Measurements from ENCODE around the gene MAP10.
A peak's percentile ranks its signal among the peaks of the same experiment; 100 is the strongest.
"Not testable (repeated sequence)": the region's sequence is repeated elsewhere in the genome, so short reads cannot be mapped to it uniquely, and the experiment has no call there.

The MAP10 gene
- 0.44 to 6.4 (median 2.5) reads per million in 17 experiments for total RNA-seq

- peak; percentile 72 to 93 (median 85) for DNase-seq
Observed at GRCh38 chr1:232805269-232806185, at the start of gene MAP10. Gene MAP10 (plus strand): TSS chr1:232805416. CDS start chr1:232805450, 34 bp downstream.

DNA sequence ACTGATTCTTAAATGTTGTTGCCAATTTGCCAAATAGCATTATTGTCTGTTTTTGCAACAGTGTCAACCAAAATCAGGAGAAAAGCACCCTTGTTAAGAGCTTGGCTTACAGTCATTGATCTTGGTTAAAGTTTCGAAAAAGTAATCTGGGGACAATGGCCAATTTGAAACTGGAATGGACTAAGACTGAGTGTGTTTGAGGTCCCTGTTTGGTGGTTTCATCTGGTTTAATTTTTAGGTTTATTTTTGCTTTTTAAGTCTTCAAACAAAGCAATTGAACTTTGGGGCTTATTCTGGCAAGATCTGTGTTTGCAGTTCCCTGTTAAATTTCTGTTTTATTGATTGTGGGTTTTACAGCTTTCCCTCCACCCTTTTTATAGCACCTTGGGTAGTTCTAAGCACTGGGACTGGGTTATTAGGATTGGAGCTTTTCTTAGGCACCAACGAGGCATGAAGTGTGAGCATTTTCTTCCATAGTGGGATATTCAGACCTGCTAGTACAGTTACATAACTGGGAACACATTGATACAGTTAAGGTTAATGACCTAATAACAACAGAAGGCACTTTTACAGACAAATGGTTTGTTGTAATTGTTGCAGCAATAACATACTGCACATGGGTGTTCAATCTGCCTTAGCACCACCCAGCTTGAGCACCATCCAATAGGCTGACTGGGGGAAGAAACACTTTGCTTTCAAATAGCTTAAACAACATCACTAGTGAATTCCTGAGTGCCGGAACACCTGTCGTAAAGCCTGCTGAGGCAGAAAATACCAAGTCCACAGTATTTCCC, 40.6 kb upstream of the MAP10 start:
- DNase-seq, result no peak

GRCh38 chr1:232765542-232765941, 39.7 kb upstream of the MAP10 start:
- peak in 2 of 4 experiments; percentile 30 to 36 for DNase-seq

DNA sequence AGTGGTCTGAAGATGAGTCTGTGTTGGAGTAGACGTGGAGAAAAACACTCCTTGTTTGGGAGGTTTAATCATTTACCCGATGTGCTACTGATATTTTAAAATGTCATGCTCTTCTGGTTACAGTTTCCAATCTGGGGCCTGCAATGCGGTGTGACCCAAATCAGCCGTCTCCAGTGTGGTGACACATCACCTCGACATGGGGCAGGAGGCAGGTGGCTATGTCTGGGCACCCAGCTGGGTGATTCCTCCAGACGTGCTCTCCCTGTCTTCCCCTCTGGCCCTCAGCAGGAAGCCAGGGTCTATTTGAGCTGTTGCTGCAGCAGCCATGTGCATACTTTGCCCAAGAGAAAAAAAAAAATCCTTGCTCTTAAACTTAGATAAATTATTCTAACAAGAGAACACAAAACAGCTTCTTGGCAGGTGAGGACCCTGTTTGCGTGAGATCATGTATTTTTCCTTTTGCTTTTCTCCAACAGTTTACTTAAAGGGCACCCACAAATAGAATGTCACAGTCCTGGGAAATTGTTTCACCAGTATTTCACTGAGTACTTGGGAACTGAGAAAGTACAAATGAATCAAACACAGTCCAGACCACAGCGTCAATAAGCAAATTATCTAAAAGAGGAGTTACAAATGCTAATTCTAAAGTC, 38.9 kb upstream of the MAP10 start:
- no peak for DNase-seq

DNA sequence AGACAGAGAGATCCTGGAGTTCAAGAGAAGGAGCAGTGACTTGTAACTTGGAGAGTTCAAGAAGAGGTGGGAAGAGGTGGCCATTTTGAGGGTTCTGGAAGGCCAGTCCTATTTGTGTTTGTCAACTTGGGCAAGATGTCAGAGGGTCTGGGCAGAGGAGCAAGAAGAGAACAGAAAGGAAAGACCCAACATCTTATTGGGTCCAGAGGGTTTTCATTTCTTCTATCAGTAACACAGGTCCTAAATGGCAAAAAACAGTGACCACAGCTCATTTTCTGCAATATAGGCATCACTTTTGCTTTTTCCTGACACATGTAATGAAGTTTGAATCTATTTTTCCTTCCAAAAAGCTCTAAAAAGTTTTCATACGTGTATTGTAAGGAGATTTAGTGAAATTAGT, 38.3 kb upstream of the MAP10 start:
- DNase-seq, result no peak

- peak; percentile 63 to 86 (median 81) for DNase-seq
Observed at GRCh38 chr1:232767305-232768074, 37.7 kb upstream of the MAP10 start.

- DNase-seq, result no peak
Observed at GRCh38 chr1:232768793-232769192, 36.4 kb upstream of the MAP10 start.

DNA sequence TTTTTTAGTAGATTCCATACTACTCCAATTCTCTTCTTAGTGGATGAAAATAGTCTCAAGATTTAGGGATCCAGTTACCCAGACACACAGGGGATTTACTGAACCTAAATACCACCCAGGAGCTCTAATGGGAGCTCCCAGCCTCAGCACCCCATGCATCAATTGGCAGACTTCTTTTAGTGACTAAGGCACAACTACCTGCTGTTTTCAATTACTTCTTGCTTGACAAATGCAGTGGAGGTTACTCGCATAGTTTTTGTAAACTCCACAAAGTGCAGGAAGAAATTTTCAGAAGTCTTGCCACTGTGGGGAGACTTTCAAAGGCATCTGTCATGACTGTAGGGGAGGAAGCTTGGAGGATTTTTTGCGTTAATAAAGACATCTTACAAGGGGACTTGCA, 35.5 kb upstream of the MAP10 start:
- DNase-seq, result no peak

- DNase-seq, result no peak
Observed at GRCh38 chr1:232773752-232774151, 31.5 kb upstream of the MAP10 start.

GRCh38 chr1:232776526-232777106, 28.6 kb upstream of the MAP10 start:
- peak in 3 of 4 experiments; percentile 45 to 47 (median 47) for DNase-seq

DNA sequence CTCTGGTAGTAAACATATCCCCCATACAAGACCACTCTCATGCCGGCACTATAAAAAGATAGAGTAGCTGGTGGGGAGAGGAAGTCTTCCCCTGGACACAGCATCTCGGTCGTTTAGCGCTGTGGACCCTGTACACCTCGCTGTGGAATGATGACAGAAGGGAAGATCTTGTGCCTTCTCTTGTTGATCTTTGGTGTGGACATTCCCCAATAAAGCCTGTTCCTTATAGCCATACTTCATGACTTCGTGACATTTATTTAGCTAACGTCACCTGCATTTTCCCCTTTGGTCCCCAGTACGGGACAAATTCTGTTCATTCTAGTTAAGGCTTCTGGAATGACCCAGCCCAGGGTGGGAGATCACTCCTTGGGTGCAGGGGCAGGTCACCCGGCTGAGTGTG, 24.9 kb upstream of the MAP10 start:
- DNase-seq, result no peak

GRCh38 chr1:232784794-232785193, 20.4 kb upstream of the MAP10 start:
- DNase-seq, result no peak

DNA sequence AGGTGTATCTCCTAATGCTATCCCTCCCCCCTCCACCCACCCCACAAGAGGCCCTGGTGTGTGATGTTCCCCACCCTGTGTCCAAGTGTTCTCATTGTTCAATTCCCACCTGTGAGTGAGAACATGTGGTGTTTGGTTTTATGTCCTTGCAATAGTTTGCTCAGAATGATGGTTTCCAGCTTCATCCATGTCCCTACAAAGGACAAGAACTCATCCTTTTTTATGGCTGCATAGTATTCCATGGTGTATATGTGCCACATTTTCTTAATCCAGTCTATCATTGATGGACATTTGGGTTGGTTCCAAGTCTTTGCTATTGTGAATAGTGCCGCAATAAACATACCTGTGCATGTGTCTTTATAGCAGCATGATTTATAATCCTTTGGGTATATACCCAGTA, 19.6 kb upstream of the MAP10 start:
- not testable (repeated sequence) for DNase-seq

GRCh38 chr1:232786845-232787455, 18.3 kb upstream of the MAP10 start:
- DNase-seq, result peak in 1 of 4 experiments; percentile 15

- no peak for DNase-seq
Observed at GRCh38 chr1:232788235-232788872, 16.9 kb upstream of the MAP10 start.

DNA sequence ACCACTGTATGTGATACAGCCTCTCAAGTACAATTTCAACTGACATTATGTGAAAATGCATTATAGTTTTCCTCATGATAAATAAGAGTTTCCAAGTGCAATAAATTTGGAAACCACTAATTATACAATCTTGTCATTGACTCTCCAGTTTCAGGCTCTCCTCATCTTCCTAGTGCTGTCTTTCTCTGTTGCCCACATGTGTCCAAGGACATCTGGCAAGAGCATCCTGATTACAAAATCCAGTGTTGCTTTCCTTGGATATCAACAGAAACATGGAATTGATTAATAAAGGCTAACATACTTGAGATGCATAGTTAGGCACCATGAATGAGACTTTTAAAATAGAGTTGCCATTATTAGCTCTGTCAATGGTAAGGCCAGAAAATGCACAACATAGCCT, 15.6 kb upstream of the MAP10 start:
- DNase-seq, result no peak

- no peak for DNase-seq
Observed at GRCh38 chr1:232792949-232793348, 12.3 kb upstream of the MAP10 start.

DNA sequence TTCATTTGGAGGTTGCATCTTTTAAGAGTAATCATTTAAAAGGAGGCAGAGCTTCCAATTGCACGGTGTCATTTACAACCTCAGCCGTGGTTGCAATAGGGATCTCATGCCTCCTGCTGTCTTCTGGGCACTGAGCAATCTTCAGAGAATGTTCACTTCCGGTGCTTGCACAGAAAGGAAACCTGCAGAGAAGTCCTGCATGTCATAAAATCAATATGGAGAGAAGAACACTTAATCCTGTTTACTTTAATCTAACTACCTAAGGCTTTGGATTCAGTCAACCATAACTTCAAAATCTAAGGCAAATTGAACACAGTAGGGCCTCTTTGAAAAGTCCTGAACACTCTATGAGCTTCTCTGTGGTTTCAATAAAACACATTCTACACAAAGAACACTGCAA, 11.3 kb upstream of the MAP10 start:
- peak; percentile 5 to 45 (median 40) for DNase-seq

- DNase-seq, result no peak
Observed at GRCh38 chr1:232795497-232796053, 9.6 kb upstream of the MAP10 start.

DNA sequence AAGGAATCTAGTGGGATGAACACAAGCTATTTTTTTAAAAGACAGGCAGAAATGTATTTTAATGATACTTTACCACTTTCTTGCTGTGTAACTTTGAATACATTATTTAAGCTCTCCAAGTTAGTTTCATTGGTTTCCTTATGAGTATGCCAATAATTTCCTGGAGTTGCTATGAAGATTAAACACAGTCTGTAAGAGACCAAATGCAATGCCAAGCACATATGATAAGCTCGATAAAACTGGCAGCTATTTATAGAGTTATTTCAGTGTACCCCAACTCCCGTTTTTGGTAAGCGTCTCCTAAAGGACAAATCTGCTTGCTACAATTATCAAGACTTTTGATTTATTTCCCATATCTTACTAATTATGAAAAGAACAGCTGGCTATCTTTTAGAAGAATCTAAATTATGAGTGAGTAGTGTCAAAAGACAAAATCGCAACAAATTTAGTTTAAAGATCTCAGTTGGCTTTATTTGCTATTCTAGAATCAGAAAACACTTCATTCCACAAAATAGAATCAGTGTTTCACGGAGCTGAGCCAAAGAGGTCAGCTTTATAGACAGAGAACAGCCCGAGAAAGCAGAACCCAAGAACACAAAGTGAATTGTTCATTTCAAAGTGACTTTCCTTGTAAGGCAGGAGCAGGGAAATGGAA, 7.2 kb upstream of the MAP10 start:
- no peak for DNase-seq

Measured in suppressor macrophage (primary cell).